Hematopoietic multipotent progenitor cell treated with erythropoietin and hydrocortisone succinate and interleukin-3 and kit ligand, for 17 days (in vitro differentiated cells): Measurements from ENCODE around the gene SST.
"Not testable (repeated sequence)": the region's sequence is repeated elsewhere in the genome, so short reads cannot be mapped to it uniquely, and the experiment has no call there.

ENCODE experiments used
- DNase-seq: peaks from one replicate; pipeline ENCODE4 v3.0.0-alpha.2; 2015; ENCODE audit warnings: low spot score

SST gene

GRCh38 chr3:187684444-187684843, 14.2 kb upstream of the SST start:
- DNase-seq, result no peak

- not testable (repeated sequence) for DNase-seq
Observed at GRCh38 chr3:187681756-187682155, 11.6 kb upstream of the SST start.

GRCh38 chr3:187679638-187680396, 9.6 kb upstream of the SST start:
- peak; percentile 66 for DNase-seq

- DNase-seq, result no peak
Observed at GRCh38 chr3:187678726-187679268, 8.6 kb upstream of the SST start.

GRCh38 chr3:187677604-187678003, 7.4 kb upstream of the SST start:
- DNase-seq, result no peak

- no peak for DNase-seq
Observed at GRCh38 chr3:187673012-187673411, 2.8 kb upstream of the SST start.

- no peak for DNase-seq
Observed at GRCh38 chr3:187667526-187667925, 2.7 kb downstream of the SST start.

GRCh38 chr3:187665764-187666402, 4.3 kb downstream of the SST start:
- DNase-seq, result no peak

GRCh38 chr3:187665010-187665409, 5.2 kb downstream of the SST start:
- no peak for DNase-seq

GRCh38 chr3:187662848-187663409, 7.3 kb downstream of the SST start:
- no peak for DNase-seq

- DNase-seq, result no peak
Observed at GRCh38 chr3:187661267-187661666, 8.9 kb downstream of the SST start.

GRCh38 chr3:187651282-187651681, 18.9 kb downstream of the SST start:
- DNase-seq, result no peak

GRCh38 chr3:187648177-187648576, 22.0 kb downstream of the SST start:
- DNase-seq, result no peak

GRCh38 chr3:187646906-187647660, 23.1 kb downstream of the SST start:
- DNase-seq, result no peak

- DNase-seq, result not testable (repeated sequence)
Observed at GRCh38 chr3:187645379-187645778, 24.8 kb downstream of the SST start.

- no peak for DNase-seq
Observed at GRCh38 chr3:187642861-187643260, 27.3 kb downstream of the SST start.

- DNase-seq, result no peak
Observed at GRCh38 chr3:187641320-187642016, 28.7 kb downstream of the SST start.

GRCh38 chr3:187640569-187641059, 29.6 kb downstream of the SST start:
- DNase-seq, result no peak

GRCh38 chr3:187639927-187640568, 30.1 kb downstream of the SST start:
- DNase-seq, result no peak

- DNase-seq, result no peak
Observed at GRCh38 chr3:187636528-187636927, 33.7 kb downstream of the SST start.

- DNase-seq, result no peak
Observed at GRCh38 chr3:187630404-187630803, 39.8 kb downstream of the SST start.
